ENCODE measurements around the gene MRPS10. TPM values are rescaled to one million over a fixed set of nuclear protein-coding genes. Genes with fewer than 3 reads are reported as not detected.

The MRPS10 gene
- total RNA-seq, 2 donors from 2014 or later = 27.9 to 52.4 TPM

- Histone ChIP-seq H3K27me3 (no peaks in the 10 kb centered on the region), H3K4me1 (no peaks in the 10 kb centered on the region), H3K36me3 (no peaks in the 10 kb centered on the region), H3K4me3 (no peak overlapping the region), H3K27ac (no peak overlapping the region), H3K9me3 (no peaks in the 10 kb centered on the region)
- TF ChIP-seq CTCF (IDR thresholded peaks at IDR 0.05) = no peak
- DNase-seq (ENCODE audit: low spot score) = no peak
These were observed 8.5 kb upstream of the MRPS10 start for GRCh38 chr6:42226161-42226611.

- H3K4me1 ChIP-seq = no peaks in the 10 kb centered on the region
- DNase-seq (ENCODE audit: low spot score) = no peak
These were observed 7.8 kb upstream of the MRPS10 start for GRCh38 chr6:42225419-42225818.

GRCh38 chr6:42225029-42225339 is 7.3 kb upstream of the MRPS10 start:
- H3K4me3 ChIP-seq = no peak overlapping the region

More at GRCh38 chr6:42225419-42225818, 7.8 kb upstream of the MRPS10 start:
- H3K27ac ChIP-seq = no peak overlapping the region
- TF ChIP-seq CTCF (IDR thresholded peaks at IDR 0.05) = no peak
- no peaks in the 10 kb centered on the region for H3K36me3 ChIP-seq
- H3K27me3 ChIP-seq = no peaks in the 10 kb centered on the region
- no peak overlapping the region for H3K4me3 ChIP-seq
- H3K9me3 ChIP-seq = no peaks in the 10 kb centered on the region

GRCh38 chr6:42224222-42225028 is 6.8 kb upstream of the MRPS10 start:
- DNase-seq (ENCODE audit: low spot score) = no peak
- no peak for TF ChIP-seq CTCF (IDR thresholded peaks at IDR 0.05)

More at GRCh38 chr6:42225029-42225339, 7.3 kb upstream of the MRPS10 start:
- H3K9me3 ChIP-seq = no peaks in the 10 kb centered on the region
- TF ChIP-seq CTCF (IDR thresholded peaks at IDR 0.05) = no peak
- no peak overlapping the region for H3K27ac ChIP-seq
- no peaks in the 10 kb centered on the region for H3K36me3 ChIP-seq
- DNase-seq (ENCODE audit: low spot score) = no peak
- H3K27me3 ChIP-seq = no peaks in the 10 kb centered on the region
- no peaks in the 10 kb centered on the region for H3K4me1 ChIP-seq

GRCh38 chr6:42222448-42222847 is 4.8 kb upstream of the MRPS10 start:
- no peak for DNase-seq (ENCODE audit: low spot score)
- no peak overlapping the region for H3K4me3 ChIP-seq
- H3K27me3 ChIP-seq = no peaks in the 10 kb centered on the region
- peaks cover 0 to 3% of the 10 kb centered on the region in 2 donors for H3K4me1 ChIP-seq
- no peaks in the 10 kb centered on the region for H3K36me3 ChIP-seq
- TF ChIP-seq CTCF (IDR thresholded peaks at IDR 0.05) = no peak
- no peak overlapping the region for H3K27ac ChIP-seq
- no peaks in the 10 kb centered on the region for H3K9me3 ChIP-seq

More at GRCh38 chr6:42224222-42225028, 6.8 kb upstream of the MRPS10 start:
- Histone ChIP-seq H3K9me3 (no peaks in the 10 kb centered on the region), H3K4me3 (no peak overlapping the region), H3K27ac (no peak overlapping the region), H3K4me1 (no peaks in the 10 kb centered on the region), H3K27me3 (no peaks in the 10 kb centered on the region), H3K36me3 (no peaks in the 10 kb centered on the region)

- H3K4me1 ChIP-seq = peaks cover 0 to 11% of the 10 kb centered on the region in 2 donors
- no peak for DNase-seq (ENCODE audit: low spot score)
- no peak overlapping the region for H3K4me3 ChIP-seq
- TF ChIP-seq CTCF (IDR thresholded peaks at IDR 0.05) = no peak
- H3K27me3 ChIP-seq = no peaks in the 10 kb centered on the region
- no peak overlapping the region for H3K27ac ChIP-seq
- no peaks in the 10 kb centered on the region for H3K9me3 ChIP-seq
- H3K36me3 ChIP-seq = no peaks in the 10 kb centered on the region
These were observed 3.9 kb upstream of the MRPS10 start for GRCh38 chr6:42221546-42221945.

All from right atrium auricular region (tissue), 2 donors.